SU-DHL-6 (cell line): ENCODE data around the gene KNOP1.

Experiments used
- H2AFZ ChIP-seq: fragments of 200-600 bp; sonication (generic); 2 replicates; pipeline ENCODE4 v1.6.1; 2014; ENCODE audit warnings: low read depth, mild to moderate bottlenecking, moderate library complexity, mixed read lengths, antibody characterized with exemption, low read length; ENCODE audit not compliant: severe bottlenecking
- H3F3A ChIP-seq: fragments of 200-600 bp; shearing (Covaris generic); 2 replicates; pipeline ENCODE4 v1.6.0; 2016; ENCODE audit warnings: antibody characterized with exemption, mild to moderate bottlenecking; ENCODE audit not compliant: insufficient read depth
- H3K27ac ChIP-seq: fragments of 200-600 bp; sonication (generic); 2 replicates; pipeline ENCODE4 v1.5.1; 2016; ENCODE audit warnings: low read depth, mild to moderate bottlenecking, low read length, moderate library complexity, mixed read lengths
- H3K27me3 ChIP-seq: fragments of 200-600 bp; sonication (generic), shearing (Covaris generic); 2 replicates; pipeline ENCODE4 v1.6.0; 2014; ENCODE audit warnings: mild to moderate bottlenecking, low read length
- H3K36me3 ChIP-seq: fragments of 200-600 bp; sonication (generic); 2 replicates; pipeline ENCODE4 v1.6.1; 2014; ENCODE audit warnings: mild to moderate bottlenecking, low read length, mixed read lengths
- H3K4me2 ChIP-seq: fragments of 300-600, 200-600 bp; shearing (Covaris generic), sonication (generic); 2 replicates; pipeline ENCODE4 v1.6.0; 2014; ENCODE audit warnings: low read length, low read depth, mild to moderate bottlenecking; ENCODE audit not compliant: poor library complexity, severe bottlenecking
- H3K4me3 ChIP-seq: fragments of 200-600 bp; sonication (generic); 2 replicates; pipeline ENCODE4 v1.5.1; 2014; ENCODE audit warnings: antibody characterized with exemption, low read length, mild to moderate bottlenecking, mixed read lengths; ENCODE audit not compliant: insufficient read depth, poor library complexity, severe bottlenecking
- H3K79me2 ChIP-seq: fragments of 200-600 bp; sonication (generic); 2 replicates; pipeline ENCODE4 v1.6.1; 2014; ENCODE audit warnings: mild to moderate bottlenecking, low read length, moderate library complexity; ENCODE audit not compliant: insufficient read depth
- H3K9ac ChIP-seq: fragments of 200-600 bp; sonication (generic); 2 replicates; pipeline ENCODE4 v1.7.0; 2014; ENCODE audit warnings: mild to moderate bottlenecking, low read length
- H3K9me2 ChIP-seq: fragments of 200-600 bp; sonication (generic); replicated peaks from 2 replicates; pipeline ENCODE4 v1.6.1; 2014; ENCODE audit warnings: low read length; ENCODE audit not compliant: insufficient read depth
- H3K9me3 ChIP-seq: fragments of 200-600 bp; sonication (generic); 2 replicates; pipeline ENCODE4 v1.6.1; 2014; ENCODE audit warnings: low read length, mixed read lengths; ENCODE audit not compliant: insufficient read depth
- H4K20me1 ChIP-seq: fragments of 200-600 bp; sonication (generic); 2 replicates; pipeline ENCODE4 v1.6.1; 2014; ENCODE audit warnings: low read depth, mild to moderate bottlenecking, antibody characterized with exemption, low read length, moderate library complexity, mixed read lengths
- EZH2phosphoT487 ChIP-seq: fragments of 200-600 bp; sonication (generic), shearing (Covaris generic); conservative IDR thresholded peaks from 2 replicates; pipeline ENCODE4 v1.6.1; 2018; ENCODE audit warnings: mild to moderate bottlenecking, antibody characterized with exemption, low read length, moderate library complexity, mixed read lengths
- TF ChIP-seq, protein P1 (sequence below): fragments of 200-600 bp; sonication (generic); IDR thresholded peaks from one replicate; pipeline ENCODE4 v1.5.1; 2017; ENCODE audit warnings: antibody characterized with exemption, mild to moderate bottlenecking, low read length, moderate library complexity; ENCODE audit not compliant: insufficient read depth, poor library complexity, severe bottlenecking

Gene KNOP1

DNA sequence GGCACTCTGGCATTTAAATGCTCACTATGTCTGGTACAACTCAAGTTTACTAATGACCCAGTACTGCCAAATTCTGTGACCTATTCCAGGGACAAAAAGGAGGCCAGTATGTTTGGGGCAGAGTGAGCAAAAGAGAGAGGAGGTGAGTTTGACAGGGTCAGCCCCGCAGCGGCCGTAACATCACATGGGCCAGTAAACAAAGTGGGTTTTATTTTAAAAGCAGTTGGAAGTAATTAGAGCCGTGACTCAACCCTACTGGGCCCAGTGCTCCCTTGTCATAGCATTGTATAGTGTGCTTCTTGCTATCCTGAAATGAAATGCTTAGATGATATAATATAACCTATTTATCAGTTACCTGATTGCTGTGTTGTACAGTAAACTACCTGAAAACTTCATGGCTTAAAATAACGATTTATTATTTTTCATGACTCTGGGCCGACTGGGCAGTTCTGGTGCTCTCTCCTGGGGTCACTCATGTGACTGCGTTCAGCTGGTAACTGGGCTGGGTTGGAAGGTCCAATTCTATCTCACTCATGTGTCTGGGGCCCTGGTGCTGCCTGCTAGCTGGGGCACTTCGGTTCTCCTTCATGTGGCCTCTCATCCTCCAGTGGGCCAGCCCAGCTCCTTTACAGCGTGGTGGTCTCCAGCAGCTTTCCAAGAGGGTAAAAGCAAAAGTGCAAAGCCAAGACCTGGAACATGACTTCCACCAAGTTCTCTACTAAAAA is 27.4 kb upstream of the KNOP1 start:
- Histone ChIP-seq H3K9ac (no peak overlapping the region), H3K27ac (no peak overlapping the region), H3K4me2 (no peak overlapping the region), H3K9me3 (no peaks in the 10 kb centered on the region), H3K9me2 (no peaks in the 10 kb centered on the region), H3K79me2 (no peaks in the 10 kb centered on the region), H4K20me1 (no peaks in the 10 kb centered on the region), H3F3A (no peaks in the 10 kb centered on the region), H3K36me3 (no peaks in the 10 kb centered on the region), H3K4me3 (no peak overlapping the region), H2AFZ (no peak overlapping the region), H3K27me3 (no peaks in the 10 kb centered on the region)
- TF ChIP-seq, protein P1, sequence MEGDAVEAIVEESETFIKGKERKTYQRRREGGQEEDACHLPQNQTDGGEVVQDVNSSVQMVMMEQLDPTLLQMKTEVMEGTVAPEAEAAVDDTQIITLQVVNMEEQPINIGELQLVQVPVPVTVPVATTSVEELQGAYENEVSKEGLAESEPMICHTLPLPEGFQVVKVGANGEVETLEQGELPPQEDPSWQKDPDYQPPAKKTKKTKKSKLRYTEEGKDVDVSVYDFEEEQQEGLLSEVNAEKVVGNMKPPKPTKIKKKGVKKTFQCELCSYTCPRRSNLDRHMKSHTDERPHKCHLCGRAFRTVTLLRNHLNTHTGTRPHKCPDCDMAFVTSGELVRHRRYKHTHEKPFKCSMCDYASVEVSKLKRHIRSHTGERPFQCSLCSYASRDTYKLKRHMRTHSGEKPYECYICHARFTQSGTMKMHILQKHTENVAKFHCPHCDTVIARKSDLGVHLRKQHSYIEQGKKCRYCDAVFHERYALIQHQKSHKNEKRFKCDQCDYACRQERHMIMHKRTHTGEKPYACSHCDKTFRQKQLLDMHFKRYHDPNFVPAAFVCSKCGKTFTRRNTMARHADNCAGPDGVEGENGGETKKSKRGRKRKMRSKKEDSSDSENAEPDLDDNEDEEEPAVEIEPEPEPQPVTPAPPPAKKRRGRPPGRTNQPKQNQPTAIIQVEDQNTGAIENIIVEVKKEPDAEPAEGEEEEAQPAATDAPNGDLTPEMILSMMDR: no peak
- no peak for TF ChIP-seq EZH2phosphoT487

DNA sequence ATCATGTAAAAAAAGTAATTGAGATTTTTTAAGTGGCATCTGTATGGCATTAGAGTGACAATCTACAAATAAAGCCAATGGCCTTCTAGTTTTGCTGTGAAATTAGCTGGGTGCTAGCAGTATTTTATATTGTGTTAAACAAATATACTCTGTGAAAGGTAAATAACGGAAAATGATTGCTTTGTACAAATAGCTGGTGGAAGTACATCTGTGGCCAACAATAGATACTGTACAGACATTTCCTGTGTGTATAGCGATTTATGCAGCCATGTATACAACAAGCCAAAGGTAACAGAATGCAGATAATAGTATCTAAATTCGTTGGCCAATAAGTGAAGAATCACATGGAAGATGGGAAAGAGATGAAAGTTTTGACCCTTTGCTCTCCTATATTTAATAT is 26.6 kb upstream of the KNOP1 start:
- Histone ChIP-seq H2AFZ (no peak overlapping the region), H3K79me2 (no peaks in the 10 kb centered on the region), H3K36me3 (no peaks in the 10 kb centered on the region), H3K4me3 (no peak overlapping the region), H3K27ac (no peak overlapping the region), H3K9ac (no peak overlapping the region), H3F3A (no peaks in the 10 kb centered on the region), H3K9me2 (no peaks in the 10 kb centered on the region), H3K4me2 (no peak overlapping the region), H3K9me3 (no peaks in the 10 kb centered on the region), H4K20me1 (no peaks in the 10 kb centered on the region), H3K27me3 (no peaks in the 10 kb centered on the region)
- TF ChIP-seq EZH2phosphoT487: no peak
- TF ChIP-seq, protein P1: no peak

DNA sequence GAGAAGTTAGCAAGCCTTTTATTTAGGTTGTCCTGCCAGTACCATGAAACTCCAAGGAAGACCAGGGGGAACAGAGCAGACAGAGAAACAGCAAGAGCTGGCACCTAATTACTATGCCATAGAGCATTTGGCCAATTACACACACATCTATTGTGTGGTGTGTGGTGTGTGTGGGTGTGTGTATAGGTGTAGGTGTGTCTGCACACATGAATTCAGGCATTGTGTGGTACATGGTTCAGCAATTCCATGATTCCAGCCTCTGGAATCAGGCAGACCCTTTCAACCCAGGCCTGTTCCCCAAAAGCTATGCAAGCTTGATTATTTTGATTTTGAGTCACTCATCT is 25.8 kb upstream of the KNOP1 start:
- no peaks in the 10 kb centered on the region for H3K79me2 ChIP-seq
- H3K9me2 ChIP-seq: no peaks in the 10 kb centered on the region
- H3K4me3 ChIP-seq: no peak overlapping the region
- H3K9me3 ChIP-seq: no peaks in the 10 kb centered on the region
- H3K27ac ChIP-seq: no peak overlapping the region
- no peaks in the 10 kb centered on the region for H3F3A ChIP-seq
- H3K4me2 ChIP-seq: no peak overlapping the region
- no peaks in the 10 kb centered on the region for H3K27me3 ChIP-seq
- no peak overlapping the region for H3K9ac ChIP-seq
- no peaks in the 10 kb centered on the region for H3K36me3 ChIP-seq
- no peaks in the 10 kb centered on the region for H4K20me1 ChIP-seq
- no peak overlapping the region for H2AFZ ChIP-seq
- TF ChIP-seq EZH2phosphoT487: no peak

- Histone ChIP-seq H3K9me2 (no peaks in the 10 kb centered on the region), H4K20me1 (no peaks in the 10 kb centered on the region), H3K27me3 (no peaks in the 10 kb centered on the region), H3K9me3 (no peaks in the 10 kb centered on the region), H3K79me2 (no peaks in the 10 kb centered on the region), H3K4me2 (no peak overlapping the region), H3K4me3 (no peak overlapping the region), H3K9ac (no peak overlapping the region), H3F3A (no peaks in the 10 kb centered on the region), H2AFZ (no peak overlapping the region), H3K27ac (no peak overlapping the region), H3K36me3 (no peaks in the 10 kb centered on the region)
- no peak for TF ChIP-seq EZH2phosphoT487
- TF ChIP-seq, protein P1: no peak
These were observed 23.3 kb upstream of the KNOP1 start for GRCh38 chr16:19741354-19741753.
